DND-41 (cell line): Measurements from ENCODE around the gene MAPK8IP1.

Source experiments
- CTCF ChIP-seq: IDR thresholded peaks from 2 replicates; pipeline ENCODE4 v1.5.1; 2012; ENCODE audit warnings: borderline replicate concordance, low read length, moderate library complexity, mild to moderate bottlenecking; ENCODE audit not compliant: poor library complexity, severe bottlenecking; ENCODE audit errors: extremely low read depth
- EZH2 ChIP-seq: IDR thresholded peaks from 3 replicates; pipeline ENCODE4 v1.6.1; 2012; ENCODE audit warnings: borderline replicate concordance, low read depth, mild to moderate bottlenecking, moderate library complexity, low read length, inconsistent platforms; ENCODE audit not compliant: severe bottlenecking

GRCh38 chr11:45885274-45885920 lies at the start of gene MAPK8IP1:
- TF ChIP-seq CTCF (no peak), EZH2 (no peak)
